Measurements from ENCODE around the gene WNK3. TPM values are rescaled to one million over a fixed set of nuclear protein-coding genes. Genes with fewer than 3 reads are reported as not detected.
"Not testable (repeated sequence)": the region's sequence is repeated elsewhere in the genome, so short reads cannot be mapped to it uniquely, and the experiment has no call there.

The WNK3 gene
- total and polyA plus RNA-seq, 7 donors = 0.01 to 0.34 (median 0.15) TPM

DNA sequence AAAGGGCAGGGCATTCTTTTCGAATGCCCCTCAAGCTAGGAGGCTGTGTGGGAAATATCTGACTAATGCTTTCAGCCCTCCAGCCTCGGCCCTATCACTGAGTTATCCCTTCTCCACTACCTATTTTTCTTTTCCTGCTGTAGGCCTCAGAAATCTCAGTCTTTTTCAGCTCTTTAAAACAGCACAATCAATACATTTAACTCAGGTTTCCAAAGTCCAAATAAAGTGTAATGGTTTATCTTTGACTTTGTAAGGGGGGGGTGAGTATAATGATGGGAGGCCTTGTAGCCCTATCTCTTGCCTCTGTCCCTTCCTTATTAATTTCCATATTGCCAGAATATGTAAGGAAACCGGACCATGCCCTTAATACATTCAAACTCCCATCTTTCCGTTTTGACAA lies 1.6 kb upstream of the WNK3 start:
- intact Hi-C loops (cut with DNase I) = no loop called here
- no peak overlapping the region for H3K27ac ChIP-seq
- no peaks in the 10 kb centered on the region for H3K36me3 ChIP-seq (ENCODE audit: insufficient read depth in 1 of 2, low read depth in 1 of 2)
- DNase-seq = no peak
- H3K4me1 ChIP-seq = no peaks in the 10 kb centered on the region
- H3K27me3 ChIP-seq (ENCODE audit: insufficient read depth in 3 of 3, low read length in 2 of 3) = peaks cover 0 to 45% (median 4%) of the 10 kb centered on the region in 3 donors
- ATAC-seq = no peak
- no peak overlapping the region for H3K4me3 ChIP-seq
- no peaks in the 10 kb centered on the region for H3K9me3 ChIP-seq
- TF ChIP-seq CTCF (IDR thresholded peaks at IDR 0.05) = no peak
- 67 to 88% (median 77%) methylated on average over 4 of the region's 4 CpGs for WGBS, 3 donors

DNA sequence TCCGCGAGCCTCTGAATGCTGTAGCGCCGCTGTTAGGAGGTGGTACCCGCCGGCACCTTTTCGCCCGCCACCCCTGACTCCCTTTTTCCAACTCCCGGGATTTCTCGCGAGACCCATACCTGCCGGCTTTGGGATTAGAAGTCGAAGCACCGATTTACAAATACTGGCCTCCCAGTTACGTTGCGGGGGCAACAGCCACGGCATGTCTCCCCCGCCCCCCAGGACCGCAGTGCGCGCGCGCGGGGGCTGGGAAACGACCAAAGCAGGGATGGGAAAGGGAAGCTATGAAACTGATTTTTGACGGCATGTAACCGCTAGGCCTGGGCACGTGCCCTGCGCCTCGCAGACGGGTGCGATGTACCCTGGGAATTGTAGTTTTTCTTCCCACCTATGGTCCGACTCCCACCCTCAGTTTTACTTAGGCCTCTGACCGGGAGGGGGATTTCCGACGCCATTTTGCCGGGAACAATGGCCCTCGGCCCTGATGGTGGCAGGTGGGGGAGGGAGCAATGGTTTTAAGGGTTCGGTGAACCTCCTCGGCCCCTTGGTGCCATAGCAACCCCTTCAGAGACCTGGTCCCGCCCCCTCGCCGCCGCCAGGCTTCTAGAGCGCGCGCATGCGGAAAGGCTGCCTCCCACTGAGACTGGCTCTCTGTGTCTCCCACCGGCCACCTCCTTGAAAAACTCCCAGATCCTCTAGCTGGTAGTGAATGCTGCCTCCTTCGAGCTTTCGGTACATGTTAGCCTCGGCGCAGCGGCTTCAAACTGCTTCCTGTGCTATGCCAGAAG lies 772 bp upstream of the WNK3 start:
- Histone ChIP-seq H3K36me3 (ENCODE audit: insufficient read depth in 1 of 2, low read depth in 1 of 2) (no peaks in the 10 kb centered on the region), H3K27me3 (ENCODE audit: insufficient read depth in 3 of 3, low read length in 2 of 3) (peaks cover 0 to 40% (median 4%) of the 10 kb centered on the region in 3 donors), H3K4me1 (no peaks in the 10 kb centered on the region), H3K27ac (no peak overlapping the region), H3K9me3 (no peaks in the 10 kb centered on the region), H3K4me3 (peak overlapping the region; percentile 63)
- DNase-seq (peak in 1 of 2 donors; percentile 33), ATAC-seq (peak in 1 of 4 donors; percentile 43)
- intact Hi-C loops (cut with DNase I) = no loop called here
- WGBS, 3 donors = 2 to 47% (median 3%) methylated on average over 40 to 54 of the region's 54 CpGs
- no peak for TF ChIP-seq CTCF (IDR thresholded peaks at IDR 0.05)

DNA sequence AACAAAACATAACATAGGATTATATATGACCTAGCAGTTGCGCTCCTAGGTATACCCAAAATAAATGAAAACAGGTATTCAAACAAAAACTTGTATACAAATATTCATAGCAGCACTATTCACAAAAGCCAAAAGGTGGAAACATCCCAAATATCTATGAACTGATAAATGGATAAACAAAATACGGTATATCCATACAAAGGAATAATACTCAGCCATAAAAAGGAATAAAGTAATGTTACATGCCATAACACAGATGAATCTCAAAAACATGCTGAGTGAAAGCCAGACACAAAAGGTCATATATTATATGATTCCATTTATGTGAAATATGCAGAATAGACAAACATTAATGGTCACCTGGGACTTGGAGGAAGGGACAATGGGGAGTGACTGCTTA lies 5.2 kb downstream of the WNK3 start:
- Histone ChIP-seq H3K9me3 (peaks cover 4% of the 10 kb centered on the region), H3K4me1 (no peaks in the 10 kb centered on the region), H3K27ac (no peak overlapping the region), H3K27me3 (ENCODE audit: insufficient read depth in 3 of 3, low read length in 2 of 3) (peaks cover 0 to 16% (median 0%) of the 10 kb centered on the region in 3 donors), H3K36me3 (ENCODE audit: insufficient read depth in 1 of 2, low read depth in 1 of 2) (no peaks in the 10 kb centered on the region), H3K4me3 (no peak overlapping the region)
- no peak for TF ChIP-seq CTCF (IDR thresholded peaks at IDR 0.05)
- ATAC-seq (no peak), DNase-seq (no peak)
- intact Hi-C loops (cut with DNase I) = no loop called here
- 85 to 100% (median 96%) methylated on average over 2 of the region's 2 CpGs for WGBS, 3 donors

DNA sequence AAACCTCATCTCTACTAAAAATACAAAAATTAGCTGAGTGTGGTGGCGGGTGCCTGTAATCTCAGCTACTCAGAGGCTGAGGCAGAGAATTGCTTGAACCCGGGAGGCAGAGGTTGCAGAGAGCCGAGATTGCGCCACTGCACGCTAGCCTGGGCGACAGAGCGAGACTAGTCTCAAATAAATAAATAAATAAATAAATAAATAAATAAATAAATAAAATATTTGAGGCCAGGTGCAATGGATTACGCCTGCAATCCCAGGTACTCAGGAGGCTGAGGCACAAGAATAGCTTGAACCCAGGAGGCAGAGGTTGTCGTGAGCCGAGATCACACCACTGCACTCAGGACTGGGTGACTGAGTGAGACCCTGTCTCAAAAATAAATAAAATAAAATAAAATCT lies 20.5 kb downstream of the WNK3 start:
- DNase-seq; H3K4me1 ChIP-seq; H3K27ac ChIP-seq; H3K4me3 ChIP-seq; intact Hi-C loops (cut with DNase I); H3K9me3 ChIP-seq; ATAC-seq; H3K27me3 ChIP-seq (ENCODE audit: insufficient read depth in 3 of 3, low read length in 2 of 3); H3K36me3 ChIP-seq (ENCODE audit: insufficient read depth in 1 of 2, low read depth in 1 of 2): not testable (repeated sequence)
- 94 to 98% (median 98%) methylated on average over 10 of the region's 10 CpGs for WGBS, 3 donors

DNA sequence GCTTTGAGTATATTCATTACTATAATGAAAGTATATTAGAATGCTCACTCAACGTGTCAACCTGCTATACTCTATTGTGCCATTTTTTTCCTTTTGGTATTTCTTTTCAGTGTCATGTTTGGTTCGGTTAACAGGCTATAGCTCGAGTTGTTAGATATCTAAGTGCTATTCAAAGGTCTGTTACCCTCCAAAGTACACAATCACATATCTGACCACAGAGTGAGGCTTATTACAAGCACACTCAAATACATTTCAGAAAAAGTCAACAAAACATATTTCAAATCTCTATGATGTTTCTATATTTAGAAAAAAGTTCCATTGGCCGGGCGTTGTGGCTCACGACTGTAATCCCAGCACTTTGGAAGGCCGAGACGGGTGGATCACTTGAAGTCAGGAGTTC lies 32.8 kb downstream of the WNK3 start:
- DNase-seq (no peak), ATAC-seq (no peak)
- intact Hi-C loops (cut with DNase I) = loop anchor here in 1 of 2 donors (10.0 kb wide), 1 partner anchor 50 kb away; no protein-coding TSS in a partner anchor
- Histone ChIP-seq H3K27ac (no peak overlapping the region), H3K36me3 (ENCODE audit: insufficient read depth in 1 of 2, low read depth in 1 of 2) (no peaks in the 10 kb centered on the region), H3K4me1 (no peaks in the 10 kb centered on the region), H3K27me3 (ENCODE audit: insufficient read depth in 3 of 3, low read length in 2 of 3) (no peaks in the 10 kb centered on the region), H3K9me3 (no peaks in the 10 kb centered on the region), H3K4me3 (no peak overlapping the region)
- WGBS, 3 donors = 78 to 83% (median 79%) methylated on average over 8 of the region's 8 CpGs
- no peak for TF ChIP-seq CTCF (IDR thresholded peaks at IDR 0.05)

Measured in psoas muscle (tissue), 8 donors.